ENCODE results near the gene CYP4A22. TPM values are rescaled to one million over a fixed set of nuclear protein-coding genes. Genes with fewer than 3 reads are reported as not detected.

CYP4A22 gene
- polyA plus RNA-seq, 3 donors from 2014 or later = not detected

- H3K4me3 Mint-ChIP-seq = no peak overlapping the region
- peaks cover 9 to 13% (median 11%) of the 10 kb centered on the region in 3 donors for H3K27me3 Mint-ChIP-seq (ENCODE audit: low read depth in 3 of 3)
- no peak overlapping the region for H3K27ac Mint-ChIP-seq
- H3K9me3 Mint-ChIP-seq = no peaks in the 10 kb centered on the region
- H3K4me1 Mint-ChIP-seq = peaks cover 11 to 12% of the 10 kb centered on the region in 2 donors
- no peaks in the 10 kb centered on the region for H3K36me3 Mint-ChIP-seq
- peak in 1 of 3 donors; percentile 20 for DNase-seq
These were observed 38.1 kb downstream of the CYP4A22 start for GRCh38 chr1:47175227-47175934.

GRCh38 chr1:47178020-47178419, 40.8 kb downstream of the CYP4A22 start:
- no peaks in the 10 kb centered on the region for H3K36me3 Mint-ChIP-seq
- H3K27ac Mint-ChIP-seq = no peak overlapping the region
- DNase-seq = no peak
- H3K4me1 Mint-ChIP-seq = peaks cover 11 to 12% of the 10 kb centered on the region in 2 donors
- H3K4me3 Mint-ChIP-seq = no peak overlapping the region
- peaks cover 12 to 13% (median 12%) of the 10 kb centered on the region in 3 donors for H3K27me3 Mint-ChIP-seq (ENCODE audit: low read depth in 3 of 3)
- H3K9me3 Mint-ChIP-seq = no peaks in the 10 kb centered on the region

GRCh38 chr1:47178654-47179016, 41.4 kb downstream of the CYP4A22 start:
- H3K4me1 Mint-ChIP-seq = peaks cover 11 to 12% of the 10 kb centered on the region in 2 donors
- H3K27ac Mint-ChIP-seq = peak overlapping the region in 1 of 6 donors; percentile 44
- peaks cover 11 to 16% (median 12%) of the 10 kb centered on the region in 3 donors for H3K27me3 Mint-ChIP-seq (ENCODE audit: low read depth in 3 of 3)
- H3K4me3 Mint-ChIP-seq = peak overlapping the region in 3 of 5 donors; percentile 73 to 89 (median 76)
- no peaks in the 10 kb centered on the region for H3K9me3 Mint-ChIP-seq
- no peak for DNase-seq
- H3K36me3 Mint-ChIP-seq = no peaks in the 10 kb centered on the region

GRCh38 chr1:47179017-47179987, 42.1 kb downstream of the CYP4A22 start:
- peaks cover 11 to 16% (median 12%) of the 10 kb centered on the region in 3 donors for H3K27me3 Mint-ChIP-seq (ENCODE audit: low read depth in 3 of 3)
- H3K27ac Mint-ChIP-seq = peak overlapping the region in 4 of 6 donors; percentile 44 to 84 (median 74)
- H3K36me3 Mint-ChIP-seq = no peaks in the 10 kb centered on the region
- H3K9me3 Mint-ChIP-seq = no peaks in the 10 kb centered on the region
- H3K4me3 Mint-ChIP-seq = peak overlapping the region; percentile 73 to 89 (median 83)
- H3K4me1 Mint-ChIP-seq = peaks cover 11 to 12% of the 10 kb centered on the region in 2 donors
- peak; percentile 41 to 59 (median 54) for DNase-seq

DNA sequence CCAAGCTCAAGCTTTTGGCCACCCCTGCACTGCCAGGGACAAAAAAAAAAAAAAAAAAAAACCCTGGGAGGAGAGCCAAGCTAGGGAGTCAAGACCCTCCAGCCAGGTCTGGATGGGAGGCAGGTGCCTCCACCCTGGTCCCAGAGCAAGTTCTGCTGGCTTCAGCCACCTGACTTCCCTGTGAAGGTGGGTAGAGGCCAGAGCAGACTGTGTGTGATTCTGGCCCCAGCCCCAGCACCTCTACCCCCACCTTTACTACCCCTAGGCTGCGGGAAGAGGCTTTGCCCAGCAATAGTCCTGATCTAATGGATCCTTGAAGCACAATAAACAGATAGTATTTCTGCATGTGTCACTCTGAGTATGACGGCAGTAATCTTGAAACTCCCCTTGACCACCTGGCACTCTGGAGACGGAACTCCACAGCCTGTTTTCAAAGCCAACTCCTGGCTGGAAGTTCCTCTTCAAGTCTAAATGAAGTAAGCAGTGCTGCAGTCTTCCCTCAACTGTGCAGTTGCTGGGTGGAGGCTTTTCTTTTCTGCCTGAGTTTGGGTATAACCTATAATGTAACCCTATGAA, 42.8 kb downstream of the CYP4A22 start:
- no peaks in the 10 kb centered on the region for H3K9me3 Mint-ChIP-seq
- peaks cover 11% of the 10 kb centered on the region in 2 donors for H3K4me1 Mint-ChIP-seq
- H3K36me3 Mint-ChIP-seq = no peaks in the 10 kb centered on the region
- peaks cover 11 to 16% (median 15%) of the 10 kb centered on the region in 3 donors for H3K27me3 Mint-ChIP-seq (ENCODE audit: low read depth in 3 of 3)
- no peak overlapping the region for H3K27ac Mint-ChIP-seq
- no peak for DNase-seq
- H3K4me3 Mint-ChIP-seq = peak overlapping the region in 3 of 5 donors; percentile 32 to 76 (median 39)

GRCh38 chr1:47180603-47181094, 43.4 kb downstream of the CYP4A22 start:
- H3K27ac Mint-ChIP-seq = no peak overlapping the region
- no peaks in the 10 kb centered on the region for H3K9me3 Mint-ChIP-seq
- peaks cover 11 to 16% (median 15%) of the 10 kb centered on the region in 3 donors for H3K27me3 Mint-ChIP-seq (ENCODE audit: low read depth in 3 of 3)
- H3K36me3 Mint-ChIP-seq = no peaks in the 10 kb centered on the region
- peak overlapping the region in 1 of 5 donors; percentile 39 for H3K4me3 Mint-ChIP-seq
- peaks cover 8 to 11% of the 10 kb centered on the region in 2 donors for H3K4me1 Mint-ChIP-seq
- no peak for DNase-seq

GRCh38 chr1:47181095-47181954, 44.1 kb downstream of the CYP4A22 start:
- Mint-ChIP-seq H3K9me3 (no peaks in the 10 kb centered on the region), H3K4me3 (no peak overlapping the region), H3K27ac (no peak overlapping the region), H3K36me3 (no peaks in the 10 kb centered on the region), H3K27me3 (ENCODE audit: low read depth in 3 of 3) (peaks cover 11 to 15% (median 13%) of the 10 kb centered on the region in 3 donors), H3K4me1 (peaks cover 8 to 11% of the 10 kb centered on the region in 2 donors)
- no peak for DNase-seq

- Mint-ChIP-seq H3K36me3 (no peaks in the 10 kb centered on the region), H3K4me3 (no peak overlapping the region), H3K27ac (no peak overlapping the region), H3K4me1 (peaks cover 8 to 11% of the 10 kb centered on the region in 2 donors), H3K9me3 (no peaks in the 10 kb centered on the region), H3K27me3 (ENCODE audit: low read depth in 3 of 3) (peaks cover 11 to 15% (median 12%) of the 10 kb centered on the region in 3 donors)
- no peak for DNase-seq
These were observed 44.9 kb downstream of the CYP4A22 start for GRCh38 chr1:47181955-47182675.

DNA sequence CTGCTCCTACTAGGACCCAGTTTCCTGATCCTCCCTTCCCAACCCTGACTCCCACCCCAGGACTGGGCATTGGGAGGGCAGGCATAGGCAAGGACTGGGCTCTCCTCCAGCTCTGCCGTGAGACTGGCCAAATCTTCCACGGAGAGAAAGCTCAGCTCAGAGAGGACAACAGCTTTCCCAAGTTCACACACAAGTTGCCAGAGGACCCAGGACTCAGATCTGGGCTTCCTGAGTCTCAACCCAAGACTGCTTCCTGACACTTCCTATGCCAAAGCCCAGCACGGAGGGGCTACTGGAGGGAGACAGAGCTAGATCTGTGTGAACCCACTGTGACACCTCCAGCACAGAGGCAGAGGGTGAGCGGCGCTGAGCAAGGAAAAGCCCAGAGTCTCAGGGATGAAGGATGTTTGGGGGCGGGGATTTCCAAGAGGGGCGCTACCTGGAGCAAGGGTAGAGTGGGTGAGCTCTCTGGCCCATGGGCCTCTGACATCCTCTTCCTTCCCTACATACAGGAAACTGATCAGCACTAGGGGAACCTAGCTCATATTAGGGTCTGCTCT, 45.5 kb downstream of the CYP4A22 start:
- Mint-ChIP-seq H3K4me3 (no peak overlapping the region), H3K27me3 (ENCODE audit: low read depth in 3 of 3) (peaks cover 11 to 15% (median 12%) of the 10 kb centered on the region in 3 donors), H3K4me1 (peaks cover 8 to 11% of the 10 kb centered on the region in 2 donors), H3K9me3 (no peaks in the 10 kb centered on the region), H3K27ac (no peak overlapping the region), H3K36me3 (no peaks in the 10 kb centered on the region)
- DNase-seq = no peak

DNA sequence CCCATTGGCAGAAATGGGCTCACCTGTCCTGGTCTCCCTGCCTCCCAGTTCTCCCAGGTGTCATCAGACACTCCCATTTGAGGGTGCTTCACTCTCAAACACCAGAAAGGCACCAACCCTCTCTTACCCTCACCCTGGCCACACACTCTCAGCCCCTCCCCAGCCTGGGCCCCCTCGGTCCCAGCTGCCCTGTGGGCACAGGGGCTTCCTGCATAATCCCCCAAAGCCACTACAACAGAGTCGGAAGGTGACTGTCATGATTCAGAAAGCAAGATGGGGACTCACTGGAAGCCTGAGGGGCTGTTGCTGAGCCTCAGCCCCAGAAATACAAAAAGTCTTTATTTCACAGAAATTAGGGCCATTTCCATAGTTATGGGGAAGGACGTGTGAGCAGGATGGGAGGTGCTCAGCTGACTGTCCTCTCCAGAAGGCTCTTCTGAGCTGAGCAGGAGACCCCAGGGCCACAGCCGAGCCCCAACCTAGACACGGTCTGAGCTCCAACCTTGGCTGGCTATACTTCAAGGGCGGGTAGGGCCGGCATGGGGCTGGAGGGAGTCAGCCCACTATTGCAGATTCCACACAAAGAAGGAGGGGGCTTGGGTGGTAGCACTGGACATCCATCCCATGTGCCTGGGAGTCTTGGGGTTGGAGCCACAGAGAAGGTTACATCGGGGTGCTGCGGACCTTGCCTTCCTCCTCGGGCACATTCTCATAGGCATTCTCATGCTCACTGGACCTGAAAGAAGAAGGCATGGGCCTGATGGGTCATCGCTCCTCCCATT, 46.3 kb downstream of the CYP4A22 start:
- Mint-ChIP-seq H3K36me3 (no peaks in the 10 kb centered on the region), H3K4me1 (peaks cover 8 to 11% of the 10 kb centered on the region in 2 donors), H3K4me3 (no peak overlapping the region), H3K9me3 (no peaks in the 10 kb centered on the region), H3K27ac (no peak overlapping the region), H3K27me3 (ENCODE audit: low read depth in 3 of 3) (peaks cover 10 to 15% (median 12%) of the 10 kb centered on the region in 3 donors)
- no peak for DNase-seq

DNA sequence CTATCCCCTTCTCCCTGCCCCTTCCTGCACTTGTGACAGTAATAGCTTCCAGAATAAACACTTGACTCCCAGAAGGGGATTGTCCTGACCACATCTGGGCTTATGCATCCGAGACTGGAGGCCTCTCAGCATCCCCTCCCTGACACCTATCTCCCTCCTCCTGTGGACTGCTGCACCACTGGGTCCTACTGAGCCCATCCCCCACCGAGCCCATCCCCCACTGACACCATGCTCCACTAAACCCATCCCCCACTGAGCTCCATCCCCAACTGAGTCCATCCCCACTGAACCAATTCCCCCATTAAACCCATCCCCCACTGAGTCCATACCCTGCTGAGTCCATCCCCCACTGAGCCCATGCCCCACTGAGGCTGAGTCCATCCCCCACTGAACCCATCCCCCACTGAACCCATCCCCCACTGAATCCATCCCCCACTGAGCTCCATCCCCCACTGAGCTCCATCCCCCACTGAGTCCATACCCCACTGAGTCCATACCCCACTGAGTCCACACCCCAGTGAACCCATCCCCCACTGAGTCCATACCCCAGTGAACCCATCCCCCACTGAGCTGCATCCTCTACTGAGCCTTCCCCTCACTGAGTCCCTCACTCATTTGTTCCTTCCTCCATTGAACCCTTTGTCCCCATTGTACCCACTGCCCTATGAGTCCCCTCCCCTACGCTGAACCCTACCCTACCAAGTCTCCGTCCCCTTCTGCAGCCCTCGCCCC, 47.0 kb downstream of the CYP4A22 start:
- DNase-seq = no peak
- H3K27me3 Mint-ChIP-seq (ENCODE audit: low read depth in 3 of 3) = peaks cover 5 to 11% (median 9%) of the 10 kb centered on the region in 3 donors
- H3K9me3 Mint-ChIP-seq = no peaks in the 10 kb centered on the region
- H3K4me3 Mint-ChIP-seq = no peak overlapping the region
- no peaks in the 10 kb centered on the region for H3K36me3 Mint-ChIP-seq
- peaks cover 5 to 6% of the 10 kb centered on the region in 2 donors for H3K4me1 Mint-ChIP-seq
- H3K27ac Mint-ChIP-seq = no peak overlapping the region
